Psoas muscle (tissue), 8 donors: ENCODE measurements around the gene MINDY4. TPM values are rescaled to one million over a fixed set of nuclear protein-coding genes. Genes with fewer than 3 reads are reported as not detected.
A peak's percentile ranks its signal among the peaks of the same experiment; 100 is the strongest.

Source experiments
- ATAC-seq, 4 donors: fragments of 200-7000 bp; cut with Tn5 transposase; one replicate each; pipeline ENCODE4 v1.9.1; 2020; ENCODE audit warnings: moderate library complexity in 3 of 4, mild to moderate bottlenecking in 2 of 4
- DNase-seq, 2 donors: peaks; one replicate each; pipeline ENCODE4 v3.0.0-alpha.2; 2020
- H3K27ac ChIP-seq: fragments of 200-600 bp; one replicate; pipeline ENCODE4 v1.8.0; 2022
- H3K27me3 ChIP-seq, 3 donors: fragments of 200-600 bp in 1 of 3; one replicate each; pipeline versions ENCODE4 v1.6.1 to v1.8.0; 2013 to 2022; ENCODE audit warnings: low read length in 2 of 3, mild to moderate bottlenecking in 2 of 3, moderate library complexity in 1 of 3; ENCODE audit not compliant: insufficient read depth in 3 of 3
- H3K36me3 ChIP-seq, 2 donors: fragments of 200-600 bp in 1 of 2; one replicate each; pipeline versions ENCODE4 v1.6.1 to v1.8.0; 2013 to 2022; ENCODE audit warnings: low read depth in 1 of 2, mild to moderate bottlenecking in 1 of 2, moderate library complexity in 1 of 2; ENCODE audit not compliant: insufficient read depth in 1 of 2
- H3K4me1 ChIP-seq: fragments of 200-600 bp; one replicate; pipeline ENCODE4 v1.8.0; 2022
- H3K4me3 ChIP-seq: fragments of 200-600 bp; one replicate; pipeline ENCODE4 v1.8.0; 2022; ENCODE audit warnings: mild to moderate bottlenecking
- H3K9me3 ChIP-seq: fragments of 200-600 bp; one replicate; pipeline ENCODE4 v1.8.0; 2022
- WGBS, 3 donors: extraction: QIAGEN DNeasy Blood & Tissue Kit; methylation state at CpG; one replicate each; pipeline versions ENCODE4 v1.1.6 to v1.1.7; 2013; 5-methylcytosine and 5-hydroxymethylcytosine counted together
- intact Hi-C, 2 donors: fragments of 100-400 bp; cut with DNase I; formaldehyde crosslinking; loops; one replicate each; pipeline versions ENCODE4 v1.11.0 to v1.14.2; 2022
- polyA plus RNA-seq, 3 donors: library from polyadenylated mRNA; stranded (reverse); fragments of 200-250 nt; gene quantifications; one replicate each; pipeline ENCODE4 v1.2.3, GENCODE V29; 2013
- total RNA-seq, 4 donors: library from RNA; stranded (reverse); fragmentation: NEBNext Ultra II Directional in 2 of 4; extraction: Animal tissue kit (Norgen Biotek cat#: 25700) in 2 of 4; gene quantifications; one replicate each; pipeline versions ENCODE4 v1.2.1 to v1.2.4, GENCODE V29; 2021 to 2023
- TF ChIP-seq, protein P1 (sequence below): fragments of 200-600 bp; IDR thresholded peaks from one replicate; pipeline ENCODE4 v1.8.0; 2022; ENCODE audit warnings: antibody characterized with exemption
- donor health status: healthy with polysubstance abuse.
- donor health status: DM: no; HTN: no; CAD: no; lungs with moderate emphysema.
- donor health status: Bipolar disorder and iron deficiency.
- donor health status: healthy.
- donor health status: DM: yes; HTN: yes; CAD: no.
- donor health status: DM: no; HTN: no; CAD: no.
- donor health status: DM: no; HTN: no; CAD: no.
- donor health status: DM: yes; HTN: yes; CAD: no.

Gene MINDY4
- total and polyA plus RNA-seq, 7 donors: 0.86 to 3.5 (median 1.5) TPM

DNA sequence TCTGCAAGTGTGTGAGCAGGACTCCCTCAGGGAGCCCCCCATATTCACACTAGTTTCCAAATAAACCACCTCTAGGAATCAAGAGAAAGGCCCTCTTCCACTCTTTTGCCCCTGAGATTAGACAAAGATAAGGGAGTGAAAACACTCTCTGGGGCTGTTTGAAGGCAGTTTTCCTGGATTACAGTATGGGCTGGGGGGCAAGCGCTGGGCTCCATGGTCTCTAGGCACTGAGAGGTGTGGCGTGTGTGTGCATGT is 141.4 kb downstream of the MINDY4 start:
- Histone ChIP-seq H3K27me3 (no peaks in the 10 kb centered on the region), H3K36me3 (no peaks in the 10 kb centered on the region), H3K27ac (no peak overlapping the region), H3K9me3 (no peaks in the 10 kb centered on the region), H3K4me3 (peak overlapping the region; percentile 60), H3K4me1 (peaks cover 5% of the 10 kb centered on the region)
- ATAC-seq: no peak
- intact Hi-C loops: no loop called here
- 52 to 70% (median 57%) methylated on average over 2 of the region's 2 CpGs for WGBS, 3 donors
- DNase-seq: no peak
- TF ChIP-seq, protein P1, sequence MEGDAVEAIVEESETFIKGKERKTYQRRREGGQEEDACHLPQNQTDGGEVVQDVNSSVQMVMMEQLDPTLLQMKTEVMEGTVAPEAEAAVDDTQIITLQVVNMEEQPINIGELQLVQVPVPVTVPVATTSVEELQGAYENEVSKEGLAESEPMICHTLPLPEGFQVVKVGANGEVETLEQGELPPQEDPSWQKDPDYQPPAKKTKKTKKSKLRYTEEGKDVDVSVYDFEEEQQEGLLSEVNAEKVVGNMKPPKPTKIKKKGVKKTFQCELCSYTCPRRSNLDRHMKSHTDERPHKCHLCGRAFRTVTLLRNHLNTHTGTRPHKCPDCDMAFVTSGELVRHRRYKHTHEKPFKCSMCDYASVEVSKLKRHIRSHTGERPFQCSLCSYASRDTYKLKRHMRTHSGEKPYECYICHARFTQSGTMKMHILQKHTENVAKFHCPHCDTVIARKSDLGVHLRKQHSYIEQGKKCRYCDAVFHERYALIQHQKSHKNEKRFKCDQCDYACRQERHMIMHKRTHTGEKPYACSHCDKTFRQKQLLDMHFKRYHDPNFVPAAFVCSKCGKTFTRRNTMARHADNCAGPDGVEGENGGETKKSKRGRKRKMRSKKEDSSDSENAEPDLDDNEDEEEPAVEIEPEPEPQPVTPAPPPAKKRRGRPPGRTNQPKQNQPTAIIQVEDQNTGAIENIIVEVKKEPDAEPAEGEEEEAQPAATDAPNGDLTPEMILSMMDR: no peak

DNA sequence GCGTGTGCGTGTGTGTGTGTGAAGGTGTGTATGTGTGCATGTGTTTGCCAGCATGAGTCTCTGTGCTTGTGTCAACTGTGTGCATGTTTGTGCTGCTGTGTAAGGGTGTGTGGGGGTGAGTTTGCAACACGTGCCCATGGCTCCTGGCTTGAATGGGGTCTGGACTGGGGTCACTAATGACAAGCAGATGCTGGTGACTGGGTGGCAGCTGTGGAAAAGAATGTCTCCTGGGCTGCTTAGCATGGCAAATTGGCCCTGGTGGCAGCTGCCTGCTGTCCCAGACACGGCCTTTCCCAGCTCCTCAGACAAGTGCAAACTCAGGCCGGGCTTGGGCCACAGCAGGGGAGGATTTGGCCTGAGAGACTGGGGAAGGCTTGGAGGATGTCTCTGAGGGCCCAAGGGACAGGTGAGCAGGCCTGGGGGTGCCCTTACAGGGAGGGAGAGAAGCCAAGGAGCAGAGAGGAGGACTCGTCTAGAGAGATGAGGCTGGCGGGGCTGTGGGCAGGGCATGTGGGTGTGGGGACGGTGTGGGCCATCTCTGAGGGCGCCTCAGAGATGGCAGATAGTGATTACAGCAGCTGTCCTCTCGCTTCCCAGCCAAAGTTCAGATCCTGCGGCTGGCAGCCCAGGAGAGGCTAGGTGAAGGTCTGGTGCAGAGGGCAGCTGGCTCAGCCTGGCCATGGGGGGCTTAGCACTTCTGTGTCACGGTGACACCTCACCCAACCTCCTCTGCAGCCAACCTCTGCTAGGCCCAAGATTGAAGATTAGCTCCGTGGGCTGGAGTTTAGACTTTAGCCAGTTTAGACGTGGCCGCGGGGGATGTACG is 142.0 kb downstream of the MINDY4 start:
- Histone ChIP-seq H3K4me3 (peak overlapping the region; percentile 60), H3K27me3 (no peaks in the 10 kb centered on the region), H3K4me1 (peaks cover 5% of the 10 kb centered on the region), H3K9me3 (no peaks in the 10 kb centered on the region), H3K36me3 (no peaks in the 10 kb centered on the region), H3K27ac (no peak overlapping the region)
- 34 to 48% (median 39%) methylated on average over 16 to 17 of the region's 17 CpGs for WGBS, 3 donors
- intact Hi-C loops: no loop called here
- ATAC-seq: peak in 1 of 4 donors; percentile 30
- TF ChIP-seq, protein P1: no peak
- DNase-seq: no peak

DNA sequence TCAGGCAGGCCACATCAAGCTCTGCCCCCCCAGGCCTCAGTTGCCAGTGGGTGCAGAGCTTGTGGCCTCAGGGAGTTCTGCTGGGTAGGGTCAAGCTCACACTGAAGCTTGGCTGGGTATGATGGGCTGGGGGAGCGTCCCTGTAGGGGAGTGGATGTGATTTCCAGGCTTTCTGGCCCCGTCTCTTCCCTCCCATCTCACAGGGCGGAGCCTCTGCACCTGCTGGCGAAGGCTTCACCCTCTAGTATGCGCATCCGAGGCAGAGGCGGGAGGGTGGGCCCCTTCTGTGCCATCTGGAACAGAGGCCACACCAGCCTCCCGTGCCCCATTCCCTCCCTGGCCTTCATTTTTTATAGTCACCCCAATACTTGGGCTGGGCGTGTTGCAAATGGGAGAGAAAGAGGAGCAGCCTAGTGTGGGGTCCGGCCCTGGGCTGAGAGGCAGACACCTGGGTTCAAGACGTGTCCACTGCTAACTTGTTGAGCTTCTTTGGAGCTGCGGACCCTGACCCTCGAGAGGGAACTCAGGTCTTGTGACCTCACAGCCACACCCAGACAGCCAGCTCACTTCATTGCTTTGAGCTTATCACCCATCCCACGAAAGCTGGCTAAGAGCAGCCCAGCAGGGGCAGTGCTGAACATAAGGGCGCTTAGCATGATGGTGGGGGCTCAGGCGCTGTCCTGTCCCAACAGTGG is 142.8 kb downstream of the MINDY4 start:
- 74 to 80% (median 80%) methylated on average over 16 of the region's 16 CpGs for WGBS, 3 donors
- Histone ChIP-seq H3K27me3 (no peaks in the 10 kb centered on the region), H3K27ac (peak overlapping the region; percentile 46), H3K9me3 (no peaks in the 10 kb centered on the region), H3K36me3 (no peaks in the 10 kb centered on the region), H3K4me1 (peaks cover 5% of the 10 kb centered on the region), H3K4me3 (peak overlapping the region; percentile 60)
- ATAC-seq (no peak), DNase-seq (no peak)
- TF ChIP-seq, protein P1: no peak
- intact Hi-C loops: no loop called here

DNA sequence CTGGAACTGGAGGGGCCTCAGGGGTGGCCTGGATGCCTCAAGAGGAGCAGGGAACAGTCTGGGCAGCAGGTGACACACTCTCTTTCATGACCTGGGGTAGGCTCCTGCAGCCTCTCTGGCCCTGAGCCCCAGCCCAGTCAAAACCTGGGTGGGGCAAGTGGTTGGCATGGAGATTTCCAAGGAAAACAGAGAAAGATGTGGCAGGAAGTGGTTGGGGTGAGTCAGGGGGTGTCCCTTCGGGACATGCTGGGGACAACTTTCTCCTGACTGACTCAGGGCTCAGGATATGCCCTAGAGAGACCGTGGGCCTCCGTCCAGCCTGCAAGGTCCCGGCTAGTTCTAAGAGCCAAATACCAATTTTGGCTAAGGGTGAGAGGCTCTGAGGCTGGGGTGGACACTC is 143.4 kb downstream of the MINDY4 start:
- Histone ChIP-seq H3K27me3 (no peaks in the 10 kb centered on the region), H3K4me3 (peak overlapping the region; percentile 60), H3K9me3 (no peaks in the 10 kb centered on the region), H3K27ac (peak overlapping the region; percentile 46), H3K36me3 (no peaks in the 10 kb centered on the region), H3K4me1 (peaks cover 10% of the 10 kb centered on the region)
- intact Hi-C loops: no loop called here
- WGBS, 3 donors: 46 to 72% (median 68%) methylated on average over 4 of the region's 4 CpGs
- TF ChIP-seq, protein P1: no peak
- peak in 1 of 2 donors; percentile 66 for DNase-seq
- peak in 2 of 4 donors; percentile 11 to 15 for ATAC-seq
